Measurements from ENCODE around the gene PIK3R6. TPM values are rescaled to one million over a fixed set of nuclear protein-coding genes. Genes with fewer than 3 reads are reported as not detected.

Gene PIK3R6
- total and polyA plus RNA-seq, 10 of the 15 experiments (the other 5 are each of a cell fraction or from before 2014, with no cell fraction given), result 6.7 to 146 (median 68.2) TPM

- CTCF ChIA-PET, result no interaction called here
- peak; percentile 42; the same call in 1 of the 2 replicates for TF ChIP-seq POLR2A (IDR thresholded peaks at IDR 0.05; ENCODE audit: low read depth, low read length)
- no peak for TF ChIP-seq ASH2L (IDR thresholded peaks at IDR 0.05; ENCODE audit: borderline replicate concordance, low read depth)
- no peak for TF ChIP-seq EP300 (IDR thresholded peaks at IDR 0.05; ENCODE audit: borderline replicate concordance in 1 of 2, control insufficient read depth in 1 of 2, low read depth in 2 of 2, low read length in 2 of 2)
- FAIRE-seq, result no peak
These were observed 28.0 kb downstream of the PIK3R6 start for GRCh38 chr17:8839410-8839935.

DNA sequence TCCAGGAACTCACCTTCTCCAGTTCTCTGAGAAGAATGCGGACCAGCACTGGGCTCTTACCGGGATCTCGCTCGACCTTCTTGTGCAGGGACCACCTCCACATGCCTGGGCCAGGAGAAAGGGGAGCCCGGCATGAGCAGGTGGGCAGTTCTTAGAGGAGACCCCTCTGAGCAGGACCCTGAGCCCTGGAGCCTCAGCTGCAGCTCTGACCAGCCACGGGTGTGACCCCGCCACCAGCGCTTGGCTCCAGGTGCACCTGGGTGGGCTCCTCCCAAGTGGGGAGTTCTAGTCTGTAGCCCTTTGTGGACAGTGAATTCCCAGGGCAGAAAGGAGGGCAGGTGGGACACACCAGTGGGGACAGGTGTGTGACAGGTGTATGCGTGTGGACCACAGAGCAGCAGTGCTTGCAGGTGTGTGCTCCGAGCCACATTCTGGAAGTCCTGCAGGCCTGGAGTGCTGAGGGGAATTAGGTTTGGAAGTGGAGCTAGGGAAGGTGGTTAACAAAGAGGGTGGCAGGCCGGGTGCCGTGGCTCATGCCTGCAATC is 28.9 kb downstream of the PIK3R6 start:
- ChIA-PET CTCF (no interaction called here), POLR2A (no interaction called here), SMC1A (ENCODE audit: uncharacterized antibody, unreplicated experiment) (interaction anchor here (1.2 kb wide), 1 partner anchor 29 kb away, joined by 3 read pairs; the partner anchor contains the start of gene PIK3R6), RAD21 (ENCODE audit: unreplicated experiment) (no interaction called here)
- Histone ChIP-seq H3K4me3 (no peak overlapping the region), H3K27ac (ENCODE audit: control insufficient read depth, insufficient read depth) (no peak overlapping the region), H4K20me1 (ENCODE audit: control insufficient read depth, insufficient read depth) (no peaks in the 10 kb centered on the region; the same call in 1 of the 2 replicates), H3K9ac (ENCODE audit: control insufficient read depth, insufficient read depth, low read length) (no peak overlapping the region), H3K4me2 (ENCODE audit: control insufficient read depth, insufficient read depth) (no peak overlapping the region), H3K27me3 (replicated peaks in 1 of 2; ENCODE audit: control insufficient read depth in 2 of 2, insufficient read depth in 2 of 2, low read length in 1 of 2) (no peaks in the 10 kb centered on the region), H3K9me3 (replicated peaks; ENCODE audit: control insufficient read depth, insufficient read depth, low read length) (no peaks in the 10 kb centered on the region), H2AFZ (ENCODE audit: control insufficient read depth, low read depth, low read length) (no peak overlapping the region), H3K79me2 (ENCODE audit: control insufficient read depth, insufficient read depth, low read length) (peaks cover 5% of the 10 kb centered on the region), H3K4me1 (ENCODE audit: control insufficient read depth, insufficient read depth, low read length) (peaks cover 4% of the 10 kb centered on the region; the same call in 1 of the 2 replicates), H3K36me3 (ENCODE audit: control insufficient read depth in 2 of 2, insufficient read depth in 2 of 2, low read length in 1 of 2) (peaks cover 47 to 79% of the 10 kb centered on the region in 2 experiments)
- DNase-seq (ENCODE audit: low read depth, low spot score) (no peak), ATAC-seq (no peak), FAIRE-seq (no peak)
- no TSS peak for BruUV-seq (replicated peaks)
- in situ Hi-C loops (cut with MboI) (no loop called here), intact Hi-C loops (cut with micrococcal nuclease; ENCODE audit: unreplicated experiment) (no loop called here)
- 98% methylated on average over 12 of the region's 12 CpGs for WGBS (ENCODE audit: insufficient coverage, insufficient replicate concordance, low lambda C conversion rate, missing lambda C conversion rate)
- TF ChIP-seq, protein P1, sequence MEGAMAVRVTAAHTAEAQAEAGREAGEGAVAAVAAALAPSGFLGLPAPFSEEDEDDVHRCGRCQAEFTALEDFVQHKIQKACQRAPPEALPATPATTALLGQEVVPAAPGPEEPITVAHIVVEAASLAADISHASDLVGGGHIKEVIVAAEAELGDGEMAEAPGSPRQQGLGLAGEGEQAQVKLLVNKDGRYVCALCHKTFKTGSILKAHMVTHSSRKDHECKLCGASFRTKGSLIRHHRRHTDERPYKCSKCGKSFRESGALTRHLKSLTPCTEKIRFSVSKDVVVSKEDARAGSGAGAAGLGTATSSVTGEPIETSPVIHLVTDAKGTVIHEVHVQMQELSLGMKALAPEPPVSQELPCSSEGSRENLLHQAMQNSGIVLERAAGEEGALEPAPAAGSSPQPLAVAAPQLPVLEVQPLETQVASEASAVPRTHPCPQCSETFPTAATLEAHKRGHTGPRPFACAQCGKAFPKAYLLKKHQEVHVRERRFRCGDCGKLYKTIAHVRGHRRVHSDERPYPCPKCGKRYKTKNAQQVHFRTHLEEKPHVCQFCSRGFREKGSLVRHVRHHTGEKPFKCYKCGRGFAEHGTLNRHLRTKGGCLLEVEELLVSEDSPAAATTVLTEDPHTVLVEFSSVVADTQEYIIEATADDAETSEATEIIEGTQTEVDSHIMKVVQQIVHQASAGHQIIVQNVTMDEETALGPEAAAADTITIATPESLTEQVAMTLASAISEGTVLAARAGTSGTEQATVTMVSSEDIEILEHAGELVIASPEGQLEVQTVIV (IDR thresholded peaks at IDR 0.05; ENCODE audit: borderline replicate concordance, partially characterized antibody), result no peak
- TF ChIP-seq, protein P2, sequence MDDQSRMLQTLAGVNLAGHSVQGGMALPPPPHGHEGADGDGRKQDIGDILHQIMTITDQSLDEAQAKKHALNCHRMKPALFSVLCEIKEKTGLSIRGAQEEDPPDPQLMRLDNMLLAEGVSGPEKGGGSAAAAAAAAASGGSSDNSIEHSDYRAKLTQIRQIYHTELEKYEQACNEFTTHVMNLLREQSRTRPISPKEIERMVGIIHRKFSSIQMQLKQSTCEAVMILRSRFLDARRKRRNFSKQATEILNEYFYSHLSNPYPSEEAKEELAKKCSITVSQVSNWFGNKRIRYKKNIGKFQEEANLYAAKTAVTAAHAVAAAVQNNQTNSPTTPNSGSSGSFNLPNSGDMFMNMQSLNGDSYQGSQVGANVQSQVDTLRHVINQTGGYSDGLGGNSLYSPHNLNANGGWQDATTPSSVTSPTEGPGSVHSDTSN (IDR thresholded peaks at IDR 0.05; ENCODE audit: insufficient replicate concordance, low read depth, low read length), result no peak
- no peak for TF ChIP-seq POLR2AphosphoS2 (IDR thresholded peaks at IDR 0.05; ENCODE audit: low read depth, low read length)
- TF ChIP-seq POLR2A (IDR thresholded peaks at IDR 0.05; ENCODE audit: low read depth, low read length), result no peak
- TF ChIP-seq, protein P3, sequence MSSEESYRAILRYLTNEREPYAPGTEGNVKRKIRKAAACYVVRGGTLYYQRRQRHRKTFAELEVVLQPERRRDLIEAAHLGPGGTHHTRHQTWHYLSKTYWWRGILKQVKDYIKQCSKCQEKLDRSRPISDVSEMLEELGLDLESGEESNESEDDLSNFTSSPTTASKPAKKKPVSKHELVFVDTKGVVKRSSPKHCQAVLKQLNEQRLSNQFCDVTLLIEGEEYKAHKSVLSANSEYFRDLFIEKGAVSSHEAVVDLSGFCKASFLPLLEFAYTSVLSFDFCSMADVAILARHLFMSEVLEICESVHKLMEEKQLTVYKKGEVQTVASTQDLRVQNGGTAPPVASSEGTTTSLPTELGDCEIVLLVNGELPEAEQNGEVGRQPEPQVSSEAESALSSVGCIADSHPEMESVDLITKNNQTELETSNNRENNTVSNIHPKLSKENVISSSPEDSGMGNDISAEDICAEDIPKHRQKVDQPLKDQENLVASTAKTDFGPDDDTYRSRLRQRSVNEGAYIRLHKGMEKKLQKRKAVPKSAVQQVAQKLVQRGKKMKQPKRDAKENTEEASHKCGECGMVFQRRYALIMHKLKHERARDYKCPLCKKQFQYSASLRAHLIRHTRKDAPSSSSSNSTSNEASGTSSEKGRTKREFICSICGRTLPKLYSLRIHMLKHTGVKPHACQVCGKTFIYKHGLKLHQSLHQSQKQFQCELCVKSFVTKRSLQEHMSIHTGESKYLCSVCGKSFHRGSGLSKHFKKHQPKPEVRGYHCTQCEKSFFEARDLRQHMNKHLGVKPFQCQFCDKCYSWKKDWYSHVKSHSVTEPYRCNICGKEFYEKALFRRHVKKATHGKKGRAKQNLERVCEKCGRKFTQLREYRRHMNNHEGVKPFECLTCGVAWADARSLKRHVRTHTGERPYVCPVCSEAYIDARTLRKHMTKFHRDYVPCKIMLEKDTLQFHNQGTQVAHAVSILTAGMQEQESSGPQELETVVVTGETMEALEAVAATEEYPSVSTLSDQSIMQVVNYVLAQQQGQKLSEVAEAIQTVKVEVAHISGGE (CRISPR knock-in tag; IDR thresholded peaks at IDR 0.05), result no peak
- no peak for TF ChIP-seq RBBP5 (conservative IDR thresholded peaks at IDR 0.05)

More at GRCh38 chr17:8839410-8839935, 28.0 kb downstream of the PIK3R6 start:
- no TSS peak for BruUV-seq (replicated peaks)
- intact Hi-C loops (cut with micrococcal nuclease; ENCODE audit: unreplicated experiment) (no loop called here), in situ Hi-C loops (cut with MboI) (no loop called here)
- ChIA-PET POLR2A (no interaction called here), RAD21 (ENCODE audit: unreplicated experiment) (no interaction called here), SMC1A (ENCODE audit: uncharacterized antibody, unreplicated experiment) (interaction anchor here (1.2 kb wide), 1 partner anchor 28 kb away, joined by 3 read pairs; the partner anchor contains the start of gene PIK3R6)
- Histone ChIP-seq H3K4me2 (ENCODE audit: control insufficient read depth, insufficient read depth) (no peak overlapping the region), H3K27ac (ENCODE audit: control insufficient read depth, insufficient read depth) (no peak overlapping the region), H3K79me2 (ENCODE audit: control insufficient read depth, insufficient read depth, low read length) (peaks cover 12% of the 10 kb centered on the region), H3K9ac (ENCODE audit: control insufficient read depth, insufficient read depth, low read length) (no peak overlapping the region), H3K36me3 (ENCODE audit: control insufficient read depth in 2 of 2, insufficient read depth in 2 of 2, low read length in 1 of 2) (peaks cover 48 to 82% of the 10 kb centered on the region in 2 experiments), H3K27me3 (replicated peaks in 1 of 2; ENCODE audit: control insufficient read depth in 2 of 2, insufficient read depth in 2 of 2, low read length in 1 of 2) (no peaks in the 10 kb centered on the region), H2AFZ (ENCODE audit: control insufficient read depth, low read depth, low read length) (no peak overlapping the region), H4K20me1 (ENCODE audit: control insufficient read depth, insufficient read depth) (no peaks in the 10 kb centered on the region; the same call in 1 of the 2 replicates), H3K9me3 (replicated peaks; ENCODE audit: control insufficient read depth, insufficient read depth, low read length) (no peaks in the 10 kb centered on the region), H3K4me1 (ENCODE audit: control insufficient read depth, insufficient read depth, low read length) (peaks cover 11% of the 10 kb centered on the region), H3K4me3 (no peak overlapping the region)
- ATAC-seq (no peak), DNase-seq (ENCODE audit: low read depth, low spot score) (no peak)
- WGBS (ENCODE audit: insufficient coverage, insufficient replicate concordance, low lambda C conversion rate, missing lambda C conversion rate), result 85% methylated on average over 11 of the region's 11 CpGs

All from GM12878 (cell line).